ENCODE measurements around the gene GNG2. TPM values are rescaled to one million over a fixed set of nuclear protein-coding genes. Genes with fewer than 3 reads are reported as not detected.

The GNG2 gene
- total and polyA plus RNA-seq, 2 of the 8 experiments (the other 6 are each of a cell fraction or from before 2014, with no cell fraction given): 8.2 to 17.9 TPM

GRCh38 chr14:51938137-51938536, 77.7 kb downstream of the GNG2 start:
- TF ChIP-seq HDAC2 (IDR thresholded peaks at IDR 0.05; ENCODE audit: borderline replicate concordance in 1 of 2, low read depth in 2 of 2, low read length in 2 of 2) (no peak), POLR2AphosphoS5 (IDR thresholded peaks at IDR 0.05; ENCODE audit: low read depth, low read length) (no peak)
- H2BK20ac ChIP-seq (ENCODE audit: low read length): no peak overlapping the region
- no peak overlapping the region for H3K56ac ChIP-seq (replicated peaks; ENCODE audit: insufficient read length, low read depth, low read length)
- CTCF ChIA-PET (ENCODE audit: partially characterized antibody): interaction anchor here (1.2 kb wide), 1 partner anchor 162 kb away, joined by 4 read pairs; no protein-coding TSS in a partner anchor
- POLR2A ChIA-PET (ENCODE audit: partially characterized antibody): no interaction called here
- no peak overlapping the region for H3K27ac ChIP-seq (ENCODE audit: low read depth, low read length)
- no peak overlapping the region for H3K4me3 ChIP-seq (ENCODE audit: extremely low read depth in 1 of 4, insufficient read depth in 2 of 4, low read depth in 3 of 4, low read length in 4 of 4)
- H4K20me1 ChIP-seq (replicated peaks in 1 of 2; ENCODE audit: control insufficient read depth in 1 of 2, insufficient read depth in 2 of 2, low read length in 2 of 2): no peaks in the 10 kb centered on the region
- H3K4me2 ChIP-seq (ENCODE audit: insufficient read depth in 1 of 2, low read depth in 2 of 2, low read length in 2 of 2): no peak overlapping the region
- no peak overlapping the region for H2BK5ac ChIP-seq (ENCODE audit: low read depth, low read length)
- no peaks in the 10 kb centered on the region; the same call in 1 of the 2 replicates for H3K23me2 ChIP-seq (ENCODE audit: low read depth, low read length)
- no peak overlapping the region for H3K18ac ChIP-seq (ENCODE audit: extremely low read depth, low read length)
- H2BK15ac ChIP-seq (ENCODE audit: low read length): no peak overlapping the region
- H4K8ac ChIP-seq (ENCODE audit: extremely low read depth, insufficient read depth, low read length): no peak overlapping the region
- H3K36me3 ChIP-seq (ENCODE audit: control insufficient read depth in 2 of 4, insufficient read depth in 4 of 4, low read length in 3 of 4): no peaks in the 10 kb centered on the region
- H3K4ac ChIP-seq (replicated peaks; ENCODE audit: insufficient read length, low read depth, low read length): no peak overlapping the region
- no peak overlapping the region for H3K23ac ChIP-seq (ENCODE audit: insufficient read length)
- H3K79me1 ChIP-seq (ENCODE audit: low read depth, low read length): no peaks in the 10 kb centered on the region
- no peak overlapping the region for H2AK5ac ChIP-seq (ENCODE audit: low read depth, low read length)
- H3K9me3 ChIP-seq (ENCODE audit: insufficient read depth in 2 of 2, low read depth in 1 of 2, low read length in 1 of 2): no peaks in the 10 kb centered on the region
- no peaks in the 10 kb centered on the region for H3K79me2 ChIP-seq (ENCODE audit: control insufficient read depth in 1 of 2, insufficient read depth in 2 of 2, low read length in 2 of 2)
- H2BK12ac ChIP-seq (ENCODE audit: low read depth, low read length): no peak overlapping the region
- no peak overlapping the region for H3K9ac ChIP-seq (replicated peaks in 1 of 4; ENCODE audit: extremely low read depth in 1 of 4, low read depth in 3 of 4, low read length in 3 of 4)
- FAIRE-seq (no peak), DNase-seq (ENCODE audit: low read depth in 1 of 2, low spot score in 2 of 2) (no peak)
- no peak overlapping the region for H2BK120ac ChIP-seq (replicated peaks; ENCODE audit: low read depth, low read length)
- H4K91ac ChIP-seq (replicated peaks; ENCODE audit: insufficient read length, low read length): no peak overlapping the region
- peaks cover 0 to 8% (median 0%) of the 10 kb centered on the region in 4 experiments; a peak in 1 of 7 replicates for H3K4me1 ChIP-seq (replicated peaks in 1 of 4; ENCODE audit: control insufficient read depth in 3 of 4, insufficient read depth in 4 of 4, low read length in 3 of 4)
- no peak overlapping the region for H4K5ac ChIP-seq (ENCODE audit: insufficient read length, low read depth, low read length)
- H2AFZ ChIP-seq (ENCODE audit: low read length): no peak overlapping the region
- no peak overlapping the region for H3K14ac ChIP-seq (ENCODE audit: insufficient read length)
- 92% methylated on average over 1 of the region's 1 CpG; no CpG with 5 or more reads in 1 of the 2 experiments for WGBS, 2 experiments (ENCODE audit: extremely low coverage in 1 of 2, insufficient coverage in 1 of 2, insufficient read length in 1 of 2, insufficient replicate concordance in 2 of 2, low coverage in 1 of 2, low lambda C conversion rate in 2 of 2, missing lambda C conversion rate in 1 of 2)
- no peaks in the 10 kb centered on the region for H3K27me3 ChIP-seq (replicated peaks in 1 of 4; ENCODE audit: control insufficient read depth in 3 of 4, extremely low read depth in 1 of 4, insufficient read depth in 3 of 4, low read length in 3 of 4)
